Ovary (tissue), 3 donors: ENCODE results near the gene GOLGA6L10.
"Not testable (repeated sequence)": the region's sequence is repeated elsewhere in the genome, so short reads cannot be mapped to it uniquely, and the experiment has no call there.

Experiments
- POLR2A ChIP-seq: fragments of 450-650 bp; IDR thresholded peaks from one replicate; pipeline ENCODE4 v1.6.1; 2017; ENCODE audit warnings: antibody characterized with exemption, mild to moderate bottlenecking, moderate library complexity
- TF ChIP-seq, protein P1 (sequence below), 3 donors: fragments of 450-650 bp in 2 of 3; fragments of 200-600 bp in 1 of 3; IDR thresholded peaks; one replicate each; pipeline versions ENCODE4 v1.5.1 to v1.8.0; 2016 to 2022; ENCODE audit warnings: antibody characterized with exemption in 3 of 3, mild to moderate bottlenecking in 1 of 3
- donor health status: DM: no; HTN: no; CAD: no.

DNA sequence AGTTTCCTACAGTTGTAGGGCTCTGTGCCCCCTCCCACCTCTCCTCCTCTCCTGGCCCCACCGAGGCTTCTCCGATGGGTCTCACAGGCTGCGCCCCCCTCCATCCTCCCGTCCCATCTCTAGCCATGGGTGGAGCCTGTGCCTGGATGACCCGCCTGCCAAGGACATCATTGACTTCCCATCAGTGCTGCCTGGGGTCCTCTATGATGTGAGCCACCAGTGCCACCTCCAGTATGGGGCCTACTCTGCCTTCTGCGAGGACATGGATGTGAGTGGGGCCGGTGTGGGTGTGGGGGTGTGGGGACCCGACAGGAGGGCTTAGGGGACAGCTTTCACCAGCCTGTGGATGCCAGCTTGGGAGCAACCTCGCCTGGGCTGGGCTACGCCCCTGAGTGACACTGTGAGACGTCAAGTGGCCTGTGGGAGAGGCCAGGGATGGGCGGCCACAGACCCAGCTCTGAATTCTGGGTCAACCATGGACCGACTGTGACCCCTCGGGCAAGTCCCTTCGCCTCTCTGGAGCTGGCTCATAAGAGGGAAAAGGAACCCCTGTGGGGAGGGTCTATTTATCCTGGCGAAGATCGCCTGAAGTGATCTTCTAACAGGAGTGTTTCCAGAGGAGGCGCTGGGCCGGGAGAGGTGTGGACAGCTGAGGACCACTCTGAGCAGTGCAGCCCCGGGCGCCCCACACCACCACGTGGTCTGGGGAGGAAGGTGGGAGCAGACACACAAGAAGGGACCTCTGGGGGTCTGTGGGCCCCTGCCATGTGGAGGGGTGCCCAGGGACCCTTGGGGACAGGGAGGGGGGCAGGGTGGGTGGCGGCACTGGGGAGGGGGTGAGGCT lies 32.8 kb downstream of the GOLGA6L10 start:
- TF ChIP-seq, protein P1, sequence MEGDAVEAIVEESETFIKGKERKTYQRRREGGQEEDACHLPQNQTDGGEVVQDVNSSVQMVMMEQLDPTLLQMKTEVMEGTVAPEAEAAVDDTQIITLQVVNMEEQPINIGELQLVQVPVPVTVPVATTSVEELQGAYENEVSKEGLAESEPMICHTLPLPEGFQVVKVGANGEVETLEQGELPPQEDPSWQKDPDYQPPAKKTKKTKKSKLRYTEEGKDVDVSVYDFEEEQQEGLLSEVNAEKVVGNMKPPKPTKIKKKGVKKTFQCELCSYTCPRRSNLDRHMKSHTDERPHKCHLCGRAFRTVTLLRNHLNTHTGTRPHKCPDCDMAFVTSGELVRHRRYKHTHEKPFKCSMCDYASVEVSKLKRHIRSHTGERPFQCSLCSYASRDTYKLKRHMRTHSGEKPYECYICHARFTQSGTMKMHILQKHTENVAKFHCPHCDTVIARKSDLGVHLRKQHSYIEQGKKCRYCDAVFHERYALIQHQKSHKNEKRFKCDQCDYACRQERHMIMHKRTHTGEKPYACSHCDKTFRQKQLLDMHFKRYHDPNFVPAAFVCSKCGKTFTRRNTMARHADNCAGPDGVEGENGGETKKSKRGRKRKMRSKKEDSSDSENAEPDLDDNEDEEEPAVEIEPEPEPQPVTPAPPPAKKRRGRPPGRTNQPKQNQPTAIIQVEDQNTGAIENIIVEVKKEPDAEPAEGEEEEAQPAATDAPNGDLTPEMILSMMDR (IDR thresholded peaks at IDR 0.05): not testable (repeated sequence)
- TF ChIP-seq POLR2A: not testable (repeated sequence)
